Karpas-422 (cell line): Measurements from ENCODE around the gene TBCD. TPM values are rescaled to one million over a fixed set of nuclear protein-coding genes. Genes with fewer than 3 reads are reported as not detected.
"Not testable (repeated sequence)": the region's sequence is repeated elsewhere in the genome, so short reads cannot be mapped to it uniquely, and the experiment has no call there.

Experiments
- DNase-seq: peaks from one replicate; pipeline ENCODE4 v3.0.0-alpha.2; 2015
- H2AFZ ChIP-seq: fragments of 200-600 bp; sonication (generic); 2 replicates; pipeline ENCODE4 v1.6.1; 2014; ENCODE audit warnings: antibody characterized with exemption, low read length, mixed read lengths
- H3K27ac ChIP-seq: fragments of 200-600 bp; sonication (generic); 2 replicates; pipeline ENCODE4 v1.5.1; 2014; ENCODE audit warnings: mild to moderate bottlenecking, low read length, moderate library complexity
- H3K27me3 ChIP-seq: fragments of 200-600 bp; sonication (generic); 2 replicates; pipeline ENCODE4 v1.6.1; 2014; ENCODE audit warnings: low read length, mixed read lengths
- H3K36me3 ChIP-seq: fragments of 200-600 bp; sonication (generic); 2 replicates; pipeline ENCODE4 v1.6.1; 2014; ENCODE audit warnings: low read length, mixed read lengths; ENCODE audit not compliant: insufficient read depth
- H3K4me1 ChIP-seq: fragments of 200-600 bp; sonication (generic); 2 replicates; pipeline ENCODE4 v1.6.1; 2014; ENCODE audit warnings: mild to moderate bottlenecking, low read length, mixed read lengths
- H3K4me2 ChIP-seq: fragments of 200-600 bp; sonication (generic); 2 replicates; pipeline ENCODE4 v1.6.1; 2014; ENCODE audit warnings: low read length, low read depth, mild to moderate bottlenecking; ENCODE audit not compliant: poor library complexity, severe bottlenecking
- H3K4me3 ChIP-seq: fragments of 200-600 bp; sonication (generic); 2 replicates; pipeline ENCODE4 v1.5.1; 2014; ENCODE audit warnings: mild to moderate bottlenecking, antibody characterized with exemption, low read length, mixed read lengths
- H3K79me2 ChIP-seq: fragments of 200-600 bp; sonication (generic); 2 replicates; pipeline ENCODE4 v1.6.1; 2014; ENCODE audit warnings: mild to moderate bottlenecking, low read length, mixed read lengths
- H3K9ac ChIP-seq: fragments of 200-600 bp; sonication (generic); 2 replicates; pipeline ENCODE4 v1.6.0; 2014; ENCODE audit warnings: low read length
- H3K9me2 ChIP-seq: fragments of 200-600 bp; sonication (generic), shearing (Covaris generic); replicated peaks from 2 replicates; pipeline ENCODE4 v1.6.0; 2014; ENCODE audit warnings: mild to moderate bottlenecking, low read length, moderate library complexity; ENCODE audit not compliant: insufficient read depth
- H3K9me3 ChIP-seq: fragments of 300-700, 200-600 bp; sonication (generic); 2 replicates; pipeline ENCODE4 v1.6.1; 2014; ENCODE audit warnings: low read length, mixed read lengths
- H4K20me1 ChIP-seq: fragments of 200-600 bp; sonication (generic); 2 replicates; pipeline ENCODE4 v1.6.1; 2014; ENCODE audit warnings: mild to moderate bottlenecking, antibody characterized with exemption, low read length, low read depth; ENCODE audit not compliant: insufficient read depth
- total RNA-seq: library from RNA; depleted of rRNA; stranded (reverse); fragments of >200 nt; shearing (Covaris generic); gene quantifications from 2 replicates; pipeline ENCODE4 v1.2.3, GENCODE V29; 2014; ENCODE audit warnings: low replicate concordance

Gene TBCD
- total RNA-seq, 1 experiment from 2014 or later = 28.7 TPM

DNA sequence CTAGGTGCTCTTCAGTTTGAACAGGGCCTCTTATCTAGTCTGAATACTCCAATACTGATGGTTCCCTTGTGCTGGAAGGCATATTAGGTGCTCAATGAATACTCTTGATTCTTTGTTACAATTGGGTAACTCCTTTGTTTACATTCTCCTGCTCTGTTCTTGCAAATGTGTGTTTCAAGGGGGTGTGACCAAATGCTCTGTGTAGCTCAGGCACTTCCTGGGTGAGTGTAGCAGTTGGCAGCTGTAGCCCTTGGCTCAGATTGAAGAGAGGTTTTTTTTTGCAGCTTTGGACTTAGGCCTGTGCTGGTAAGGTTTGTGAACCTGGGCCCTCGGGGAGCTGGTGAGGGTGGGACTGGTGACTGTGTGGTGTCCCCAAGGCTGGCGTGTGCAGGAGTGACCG lies 20.2 kb downstream of the TBCD start:
- H3K4me3 ChIP-seq = no peak overlapping the region
- H3K27ac ChIP-seq = no peak overlapping the region
- H3K4me1 ChIP-seq = peaks cover 3% of the 10 kb centered on the region; the same call in 1 of the 2 replicates
- no peak overlapping the region for H3K4me2 ChIP-seq
- no peaks in the 10 kb centered on the region for H3K9me2 ChIP-seq
- no peaks in the 10 kb centered on the region for H4K20me1 ChIP-seq
- peaks cover 44% of the 10 kb centered on the region for H3K36me3 ChIP-seq
- H2AFZ ChIP-seq = no peak overlapping the region
- H3K9ac ChIP-seq = no peak overlapping the region
- H3K27me3 ChIP-seq = no peaks in the 10 kb centered on the region
- DNase-seq = no peak
- no peaks in the 10 kb centered on the region for H3K9me3 ChIP-seq
- H3K79me2 ChIP-seq = no peaks in the 10 kb centered on the region; the same call in 1 of the 2 replicates

DNA sequence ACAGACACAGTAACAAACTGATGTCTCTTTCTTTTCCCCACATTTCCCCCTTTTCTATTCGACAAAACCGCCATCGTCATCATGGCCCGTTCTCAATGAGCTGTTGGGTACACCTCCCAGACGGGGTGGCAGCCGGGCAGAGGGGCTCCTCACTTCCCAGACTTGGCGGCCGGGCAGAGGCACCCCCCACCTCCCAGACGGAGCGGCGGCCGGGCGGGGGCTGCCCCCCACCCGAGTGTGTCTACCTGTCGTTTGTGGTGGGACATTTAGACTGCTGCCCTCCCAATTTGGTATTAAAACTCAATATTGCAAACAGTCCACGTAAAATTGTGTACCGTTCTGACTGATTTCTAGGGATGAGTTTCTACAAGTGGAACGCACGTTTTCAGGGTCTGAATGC lies 22.6 kb downstream of the TBCD start:
- H3K4me2 ChIP-seq = not testable (repeated sequence)

DNA sequence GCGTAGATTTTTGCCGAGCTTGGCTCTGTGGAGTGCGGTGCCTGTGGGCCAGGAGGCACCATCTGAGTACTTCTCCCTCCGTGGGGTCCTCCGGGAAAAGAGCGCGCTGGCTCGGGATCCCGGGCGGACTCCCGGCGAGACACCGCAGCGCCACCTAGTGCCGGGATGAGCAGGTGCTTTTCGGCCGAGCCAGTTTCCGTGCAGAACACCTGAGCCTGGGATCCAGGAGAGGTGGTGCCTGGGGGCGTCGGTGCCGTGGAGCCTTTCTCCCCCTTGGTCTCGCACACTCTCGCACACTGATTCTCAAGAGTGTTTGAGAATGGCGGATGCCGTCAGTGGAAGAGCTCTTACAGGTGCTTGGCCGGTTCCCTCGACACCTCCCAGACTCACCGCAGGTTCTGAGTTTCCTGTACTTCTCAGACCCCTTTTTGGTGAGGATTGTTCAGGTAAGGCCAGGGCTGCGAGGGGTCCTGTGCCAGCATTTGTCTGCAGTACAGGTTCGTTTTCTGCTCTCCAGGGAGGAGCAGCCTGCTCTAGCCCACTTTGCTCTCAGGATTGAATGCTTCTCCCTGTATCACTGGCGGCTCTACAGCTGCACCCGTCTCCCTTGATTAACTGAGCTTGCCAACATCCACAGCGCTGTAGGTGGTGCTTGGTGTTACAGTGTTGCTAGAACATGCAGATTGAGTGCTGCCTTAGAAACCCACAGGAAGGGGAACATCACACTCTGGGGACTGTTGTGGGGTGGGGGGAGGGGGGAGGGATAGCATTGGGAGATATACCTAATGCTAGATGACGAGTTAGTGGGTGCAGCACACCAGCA lies 23.3 kb downstream of the TBCD start:
- Histone ChIP-seq H3K9me3 (no peaks in the 10 kb centered on the region), H3K9me2 (no peaks in the 10 kb centered on the region), H3K79me2 (no peaks in the 10 kb centered on the region; the same call in 1 of the 2 replicates), H3K9ac (no peak overlapping the region), H2AFZ (no peak overlapping the region), H4K20me1 (no peaks in the 10 kb centered on the region), H3K4me2 (no peak overlapping the region), H3K4me3 (no peak overlapping the region), H3K27me3 (no peaks in the 10 kb centered on the region), H3K36me3 (peaks cover 19% of the 10 kb centered on the region), H3K27ac (no peak overlapping the region), H3K4me1 (peaks cover 3% of the 10 kb centered on the region; the same call in 1 of the 2 replicates)
- peak; percentile 42 for DNase-seq

More for the DNA sequence above, 22.6 kb downstream of the TBCD start:
- not testable (repeated sequence) for DNase-seq, H3K9ac ChIP-seq, H3K9me2 ChIP-seq, H3K79me2 ChIP-seq, H4K20me1 ChIP-seq, H3K4me1 ChIP-seq, H2AFZ ChIP-seq, H3K27me3 ChIP-seq, H3K27ac ChIP-seq, H3K9me3 ChIP-seq, H3K4me3 ChIP-seq
- peaks cover 23% of the 10 kb centered on the region for H3K36me3 ChIP-seq

DNA sequence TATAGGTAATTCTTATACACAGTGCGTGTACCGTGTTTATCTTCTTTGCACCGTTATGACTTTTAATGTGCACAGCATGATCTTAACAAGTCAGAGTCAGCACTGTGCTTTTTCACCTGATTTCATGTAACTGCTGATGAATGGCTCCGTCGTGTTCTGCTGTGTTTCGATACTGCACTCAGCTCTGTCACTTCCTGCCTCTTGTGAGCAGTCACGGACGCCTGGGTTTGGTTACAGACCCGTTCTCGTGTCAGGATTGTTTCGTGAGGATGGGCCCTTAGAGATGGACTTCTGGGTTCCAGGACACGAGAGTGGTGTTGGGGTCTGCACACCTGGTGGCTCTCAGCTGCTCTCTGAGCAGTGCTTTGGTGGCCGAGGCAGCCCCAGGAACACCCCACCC lies 24.6 kb downstream of the TBCD start:
- Histone ChIP-seq H4K20me1 (no peaks in the 10 kb centered on the region), H3K9me3 (no peaks in the 10 kb centered on the region), H3K27ac (no peak overlapping the region), H3K27me3 (no peaks in the 10 kb centered on the region), H3K36me3 (peaks cover 19% of the 10 kb centered on the region), H3K4me3 (no peak overlapping the region), H3K4me2 (no peak overlapping the region), H3K9me2 (no peaks in the 10 kb centered on the region), H2AFZ (no peak overlapping the region), H3K9ac (no peak overlapping the region), H3K79me2 (no peaks in the 10 kb centered on the region; the same call in 1 of the 2 replicates), H3K4me1 (peaks cover 3% of the 10 kb centered on the region; the same call in 1 of the 2 replicates)
- no peak for DNase-seq

DNA sequence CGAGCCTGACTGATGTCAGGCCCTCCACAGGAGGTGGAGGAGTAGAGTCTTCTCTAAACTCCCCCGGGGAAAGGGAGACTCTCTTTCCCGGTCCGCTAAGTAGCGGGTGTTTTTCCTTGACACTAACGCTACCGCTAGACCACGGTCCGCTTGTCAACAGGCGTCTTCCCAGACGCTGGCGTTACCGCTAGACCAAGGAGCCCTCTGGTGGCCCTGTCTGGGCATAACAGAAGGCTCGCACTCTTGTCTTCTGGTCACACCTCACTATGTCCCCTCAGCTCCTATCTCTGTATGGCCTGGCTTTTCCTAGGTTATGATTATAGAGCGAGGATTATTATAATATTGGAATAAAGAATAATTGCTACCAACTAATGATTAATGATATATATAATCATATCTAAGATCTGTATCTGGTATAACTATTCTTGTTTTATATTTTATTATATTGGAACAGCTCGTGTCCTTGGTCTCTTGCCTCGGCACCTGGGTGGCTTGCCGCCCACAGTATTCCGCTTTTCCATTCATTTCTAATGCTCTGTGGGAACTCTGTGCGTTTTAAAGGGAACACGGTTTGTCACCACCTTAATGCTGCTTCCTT lies 26.0 kb downstream of the TBCD start:
- H3K4me3 ChIP-seq, H2AFZ ChIP-seq, H3K9ac ChIP-seq, H3K4me2 ChIP-seq, H3K9me2 ChIP-seq, H3K9me3 ChIP-seq, H3K27me3 ChIP-seq, DNase-seq, H3K27ac ChIP-seq, H3K4me1 ChIP-seq, H4K20me1 ChIP-seq, H3K79me2 ChIP-seq: not testable (repeated sequence)
- H3K36me3 ChIP-seq = peaks cover 16% of the 10 kb centered on the region

DNA sequence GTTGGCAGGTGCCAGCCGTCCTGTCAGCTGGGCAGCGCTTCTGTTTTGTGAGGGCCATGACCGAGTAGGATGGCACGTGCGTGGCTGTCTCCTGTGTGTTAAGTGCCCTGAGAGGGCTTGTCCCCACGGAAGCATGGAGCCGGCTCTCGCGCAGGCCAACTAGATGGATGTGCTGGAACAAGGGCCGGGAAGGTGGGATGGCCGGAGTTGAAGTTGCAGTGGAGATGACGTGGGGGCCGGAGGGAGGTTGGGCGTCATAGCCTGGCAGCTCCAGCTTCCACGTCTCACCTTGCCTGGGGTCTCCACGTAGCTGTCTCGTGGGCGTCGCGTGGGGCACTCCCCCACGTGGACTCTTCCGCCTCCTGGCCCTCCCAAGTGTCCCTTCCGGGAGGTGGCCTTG lies 27.7 kb downstream of the TBCD start:
- Histone ChIP-seq H3K4me3 (no peak overlapping the region), H3K4me2 (no peak overlapping the region), H3K9me2 (no peaks in the 10 kb centered on the region), H3K9ac (no peak overlapping the region), H3K4me1 (peaks cover 9% of the 10 kb centered on the region), H3K9me3 (no peaks in the 10 kb centered on the region), H3K36me3 (peaks cover 18% of the 10 kb centered on the region), H2AFZ (no peak overlapping the region), H4K20me1 (no peaks in the 10 kb centered on the region), H3K27me3 (no peaks in the 10 kb centered on the region), H3K27ac (no peak overlapping the region), H3K79me2 (peaks cover 14% of the 10 kb centered on the region)
- no peak for DNase-seq

DNA sequence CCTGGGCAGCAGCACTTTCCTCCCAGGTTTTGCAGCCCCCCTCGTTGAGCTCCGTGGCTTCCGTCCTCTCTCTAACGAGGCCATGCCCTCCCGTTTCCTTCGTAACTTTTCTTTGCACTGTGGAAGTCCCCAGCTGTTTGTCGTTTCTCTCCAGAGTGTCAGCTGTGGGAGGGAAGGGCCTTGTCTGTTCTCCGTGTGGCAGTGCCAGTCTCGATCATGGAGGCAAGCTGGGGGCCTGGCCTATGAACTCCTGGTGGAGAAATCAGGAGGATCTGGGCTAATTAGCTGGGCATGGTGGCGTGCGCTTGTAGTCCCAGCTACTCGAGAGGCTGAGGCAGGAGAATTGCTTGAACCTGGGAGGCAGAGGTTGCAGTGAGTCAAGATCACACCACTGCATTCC lies 28.3 kb downstream of the TBCD start:
- peaks cover 18% of the 10 kb centered on the region for H3K36me3 ChIP-seq
- no peaks in the 10 kb centered on the region for H3K27me3 ChIP-seq
- no peak overlapping the region for H3K27ac ChIP-seq
- H4K20me1 ChIP-seq = no peaks in the 10 kb centered on the region
- no peak for DNase-seq
- no peak overlapping the region for H3K9ac ChIP-seq
- peaks cover 14% of the 10 kb centered on the region for H3K79me2 ChIP-seq
- no peaks in the 10 kb centered on the region for H3K9me2 ChIP-seq
- no peak overlapping the region for H3K4me2 ChIP-seq
- no peak overlapping the region for H3K4me3 ChIP-seq
- H3K9me3 ChIP-seq = no peaks in the 10 kb centered on the region
- peaks cover 9% of the 10 kb centered on the region for H3K4me1 ChIP-seq
- no peak overlapping the region for H2AFZ ChIP-seq

DNA sequence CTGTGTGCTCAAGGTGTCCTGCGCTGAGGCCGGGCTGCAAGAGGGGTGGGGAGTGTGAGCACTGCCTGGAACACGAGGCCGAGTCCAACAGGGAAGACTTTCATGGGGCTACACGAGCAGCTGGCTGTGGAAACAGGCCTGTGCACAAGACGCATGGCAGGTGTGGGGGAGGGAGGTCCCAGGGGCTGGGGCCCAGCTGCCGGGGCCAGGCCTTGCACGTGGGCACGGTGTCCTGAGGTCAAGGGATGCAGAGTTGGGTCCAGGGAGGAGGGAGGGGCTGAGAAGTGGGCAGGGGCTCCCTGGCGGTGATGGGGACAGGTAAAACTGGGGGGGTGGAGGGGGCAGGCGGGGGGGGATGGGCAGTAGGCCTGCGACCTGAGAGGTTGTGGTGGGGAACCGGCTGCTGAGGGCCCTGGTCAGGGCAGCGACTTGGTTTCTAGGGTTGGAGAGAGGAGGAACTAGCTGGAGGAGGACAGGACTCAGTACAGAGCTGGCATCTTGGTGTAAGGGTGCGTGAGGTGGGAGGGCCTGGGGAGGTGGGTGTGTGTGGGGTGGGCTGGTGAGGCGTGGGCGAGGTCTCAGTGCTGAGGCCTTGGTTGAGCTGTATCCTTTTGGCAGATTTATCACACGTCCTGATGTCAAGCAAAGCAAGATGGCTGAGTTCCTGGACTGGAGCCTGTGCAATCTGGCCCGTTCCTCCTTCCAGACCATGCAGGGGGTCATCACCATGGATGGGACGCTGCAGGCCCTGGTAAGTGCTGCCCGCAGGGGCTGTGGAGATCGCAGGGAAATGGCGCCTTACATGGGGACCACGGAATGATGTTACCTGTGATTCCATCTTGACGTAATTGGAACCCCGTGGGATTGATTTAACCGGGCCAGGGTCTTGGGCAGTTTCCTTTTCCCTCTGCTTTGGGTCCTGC lies 29.4 kb downstream of the TBCD start:
- H3K27ac ChIP-seq = no peak overlapping the region
- no peaks in the 10 kb centered on the region for H4K20me1 ChIP-seq
- H3K4me1 ChIP-seq = peaks cover 7% of the 10 kb centered on the region
- DNase-seq = no peak
- no peak overlapping the region for H2AFZ ChIP-seq
- no peaks in the 10 kb centered on the region for H3K9me3 ChIP-seq
- H3K9me2 ChIP-seq = no peaks in the 10 kb centered on the region
- no peak overlapping the region for H3K4me2 ChIP-seq
- no peaks in the 10 kb centered on the region for H3K27me3 ChIP-seq
- H3K4me3 ChIP-seq = no peak overlapping the region
- H3K79me2 ChIP-seq = peaks cover 14% of the 10 kb centered on the region
- H3K36me3 ChIP-seq = peaks cover 18% of the 10 kb centered on the region
- no peak overlapping the region for H3K9ac ChIP-seq
